MM.1S (cell line): ENCODE measurements around the gene BMPER.

Source experiments
- DNase-seq: peaks from one replicate; pipeline ENCODE4 v3.0.0-alpha.2; 2015
- H2AFZ ChIP-seq: fragments of 300-600 bp; sonication (generic); 2 replicates; pipeline ENCODE4 v1.6.0; 2016; ENCODE audit warnings: antibody characterized with exemption, low read length
- H3F3A ChIP-seq: fragments of 300-600 bp; sonication (generic); 2 replicates; pipeline ENCODE4 v1.6.1; 2016; ENCODE audit warnings: mild to moderate bottlenecking, antibody characterized with exemption, low read length, moderate library complexity, mixed read lengths; ENCODE audit not compliant: insufficient read depth
- H3K27ac ChIP-seq: fragments of 300-600 bp; sonication (generic); 2 replicates; pipeline ENCODE4 v1.5.1; 2016; ENCODE audit warnings: mild to moderate bottlenecking, low read length
- H3K27me3 ChIP-seq: fragments of 300-600 bp; sonication (generic); replicated peaks from 2 replicates; pipeline ENCODE4 v1.6.0; 2016; ENCODE audit warnings: low read length; ENCODE audit not compliant: insufficient read depth
- H3K36me3 ChIP-seq: fragments of 300-600 bp; sonication (generic); replicated peaks from 2 replicates; pipeline ENCODE4 v1.6.1; 2016; ENCODE audit warnings: mild to moderate bottlenecking, low read length, mixed read lengths; ENCODE audit not compliant: insufficient read depth
- H3K4me1 ChIP-seq: fragments of 300-600 bp; sonication (generic); 2 replicates; pipeline ENCODE4 v1.6.1; 2016; ENCODE audit warnings: low read length, mixed read lengths
- H3K4me2 ChIP-seq: fragments of 300-600 bp; sonication (generic); 2 replicates; pipeline ENCODE4 v1.6.0; 2016; ENCODE audit warnings: low read depth, low read length
- H3K4me3 ChIP-seq: fragments of 300-600 bp; sonication (generic); 2 replicates; pipeline ENCODE4 v1.5.1; 2016; ENCODE audit warnings: low read length, mixed read lengths
- H3K79me2 ChIP-seq: fragments of 300-600 bp; sonication (generic); 2 replicates; pipeline ENCODE4 v1.6.1; 2016; ENCODE audit warnings: mixed run types, low read length, mixed read lengths
- H3K9ac ChIP-seq: fragments of 300-600 bp; sonication (generic); 2 replicates; pipeline ENCODE4 v1.6.1; 2016; ENCODE audit warnings: low read length, mixed read lengths
- H3K9me2 ChIP-seq: fragments of 300-600 bp; sonication (generic); replicated peaks from 2 replicates; pipeline ENCODE4 v1.6.1; 2016; ENCODE audit warnings: mild to moderate bottlenecking, low read length, mixed read lengths; ENCODE audit not compliant: insufficient read depth
- H3K9me3 ChIP-seq: fragments of 300-600 bp; sonication (generic); replicated peaks from 2 replicates; pipeline ENCODE4 v1.6.1; 2016; ENCODE audit warnings: mild to moderate bottlenecking, low read length, mixed read lengths; ENCODE audit not compliant: insufficient read depth
- H4K20me1 ChIP-seq: fragments of 300-600 bp; sonication (generic); 2 replicates; pipeline ENCODE4 v1.6.1; 2016; ENCODE audit warnings: mild to moderate bottlenecking, low read length, moderate library complexity, mixed read lengths; ENCODE audit not compliant: insufficient read depth
- CTCF ChIP-seq: fragments of 300-600 bp; sonication (generic); IDR thresholded peaks from 2 replicates; pipeline ENCODE4 v1.5.1; 2016; ENCODE audit warnings: antibody characterized with exemption, low read length, mixed read lengths
- EZH2 ChIP-seq: fragments of 300-600 bp; sonication (generic); optimal IDR thresholded peaks from 2 replicates; pipeline ENCODE3; 2017; ENCODE audit warnings: low read depth, mild to moderate bottlenecking, antibody characterized with exemption, low read length, mixed read lengths
- EZH2phosphoT487 ChIP-seq: fragments of 300-600 bp; sonication (generic); IDR thresholded peaks from 2 replicates; pipeline ENCODE4 v1.6.1; 2018; ENCODE audit warnings: antibody characterized with exemption, low read length

BMPER gene

GRCh38 chr7:33868166-33868565, 37.2 kb upstream of the BMPER start:
- Histone ChIP-seq H3K4me2 (no peak overlapping the region), H3K27me3 (no peaks in the 10 kb centered on the region), H3K9me3 (no peaks in the 10 kb centered on the region), H3K79me2 (no peaks in the 10 kb centered on the region), H3K27ac (no peak overlapping the region), H3K4me3 (no peak overlapping the region), H2AFZ (no peak overlapping the region), H3K4me1 (no peaks in the 10 kb centered on the region), H3K9ac (no peak overlapping the region), H3K9me2 (no peaks in the 10 kb centered on the region), H4K20me1 (no peaks in the 10 kb centered on the region), H3K36me3 (no peaks in the 10 kb centered on the region), H3F3A (no peaks in the 10 kb centered on the region)
- DNase-seq: no peak
- TF ChIP-seq EZH2 (no peak), EZH2phosphoT487 (no peak), CTCF (no peak)

GRCh38 chr7:33869176-33869575, 36.2 kb upstream of the BMPER start:
- no peaks in the 10 kb centered on the region for H3K4me1 ChIP-seq
- H3K36me3 ChIP-seq: no peaks in the 10 kb centered on the region
- H3K79me2 ChIP-seq: no peaks in the 10 kb centered on the region
- no peak overlapping the region for H3K27ac ChIP-seq
- no peaks in the 10 kb centered on the region for H3K9me3 ChIP-seq
- no peaks in the 10 kb centered on the region for H4K20me1 ChIP-seq
- no peaks in the 10 kb centered on the region for H3F3A ChIP-seq
- H3K9me2 ChIP-seq: no peaks in the 10 kb centered on the region
- H3K4me2 ChIP-seq: no peak overlapping the region
- no peaks in the 10 kb centered on the region for H3K27me3 ChIP-seq
- no peak overlapping the region for H2AFZ ChIP-seq
- DNase-seq: no peak
- TF ChIP-seq EZH2phosphoT487 (no peak), CTCF (no peak), EZH2 (no peak)
- H3K9ac ChIP-seq: no peak overlapping the region
- no peak overlapping the region for H3K4me3 ChIP-seq

- Histone ChIP-seq H3K9me2 (no peaks in the 10 kb centered on the region), H3K36me3 (no peaks in the 10 kb centered on the region), H4K20me1 (no peaks in the 10 kb centered on the region), H3K9ac (no peak overlapping the region), H3K79me2 (no peaks in the 10 kb centered on the region), H3K27me3 (no peaks in the 10 kb centered on the region), H2AFZ (no peak overlapping the region), H3K9me3 (no peaks in the 10 kb centered on the region), H3F3A (no peaks in the 10 kb centered on the region), H3K27ac (no peak overlapping the region), H3K4me2 (no peak overlapping the region), H3K4me1 (no peaks in the 10 kb centered on the region), H3K4me3 (no peak overlapping the region)
- no peak for DNase-seq
- TF ChIP-seq EZH2: no peak
- no peak for TF ChIP-seq CTCF
- TF ChIP-seq EZH2phosphoT487: no peak
Observed at GRCh38 chr7:33870120-33870519, 35.2 kb upstream of the BMPER start.
